AG04449 (cell line): ENCODE results near the gene ST6GALNAC6.

Experiments
- CTCF ChIA-PET: fragments of 350-600 bp; formaldehyde crosslinking; extraction: SDS; loops from one replicate; lab custom pipeline; 2021; ENCODE audit warnings: antibody characterized with exemption; lab: Yijun Ruan, JAX
- POLR2A ChIA-PET: fragments of 400-600, 350-600 bp; formaldehyde crosslinking; extraction: SDS; loops from one replicate; lab custom pipeline; 2020; ENCODE audit warnings: antibody characterized with exemption, inconsistent platforms; lab: Yijun Ruan, JAX
- DNase-seq: peaks from one replicate; pipeline ENCODE4 v3.0.0-alpha.2; 2010; ENCODE audit warnings: low read depth, low spot score
- H3K4me3 ChIP-seq: 2 replicates; pipeline ENCODE4 v1.5.1; 2011; ENCODE audit warnings: low read depth, mild to moderate bottlenecking, control low read depth, low read length
- TF ChIP-seq, protein P1 (sequence below): IDR thresholded peaks from one replicate; pipeline ENCODE4 v1.5.1; 2011; ENCODE audit warnings: mild to moderate bottlenecking, moderate library complexity, low read length, control low read depth, inconsistent platforms; ENCODE audit not compliant: insufficient read depth; ENCODE audit errors: missing control alignments

Gene ST6GALNAC6

DNA sequence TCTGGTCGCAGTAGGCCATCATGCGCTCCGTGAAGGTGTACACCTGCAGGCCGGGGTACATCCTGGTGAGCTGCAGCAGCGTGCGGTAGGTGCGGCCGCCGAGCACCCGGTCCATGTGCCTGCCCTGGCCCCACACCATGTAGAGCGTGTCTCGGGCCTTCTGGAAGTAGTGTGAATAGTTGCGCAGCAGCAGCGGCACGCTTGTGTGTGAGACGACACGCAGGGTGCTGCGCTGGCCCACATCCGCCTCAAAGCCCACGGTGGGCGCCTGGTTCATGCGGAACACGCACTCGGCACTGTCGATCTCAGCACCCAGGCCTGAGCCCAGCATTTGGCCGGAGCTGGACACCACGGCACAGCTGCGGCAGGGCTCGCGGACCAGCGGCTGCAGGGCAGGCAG lies 12.9 kb upstream of the ST6GALNAC6 start:
- ChIA-PET POLR2A (no interaction called here), CTCF (interaction anchor here (1.1 to 1.7 kb wide), 2 partner anchors 8 to 205 kb away, joined by 4 to 5 read pairs; no protein-coding TSS in a partner anchor)
- TF ChIP-seq, protein P1, sequence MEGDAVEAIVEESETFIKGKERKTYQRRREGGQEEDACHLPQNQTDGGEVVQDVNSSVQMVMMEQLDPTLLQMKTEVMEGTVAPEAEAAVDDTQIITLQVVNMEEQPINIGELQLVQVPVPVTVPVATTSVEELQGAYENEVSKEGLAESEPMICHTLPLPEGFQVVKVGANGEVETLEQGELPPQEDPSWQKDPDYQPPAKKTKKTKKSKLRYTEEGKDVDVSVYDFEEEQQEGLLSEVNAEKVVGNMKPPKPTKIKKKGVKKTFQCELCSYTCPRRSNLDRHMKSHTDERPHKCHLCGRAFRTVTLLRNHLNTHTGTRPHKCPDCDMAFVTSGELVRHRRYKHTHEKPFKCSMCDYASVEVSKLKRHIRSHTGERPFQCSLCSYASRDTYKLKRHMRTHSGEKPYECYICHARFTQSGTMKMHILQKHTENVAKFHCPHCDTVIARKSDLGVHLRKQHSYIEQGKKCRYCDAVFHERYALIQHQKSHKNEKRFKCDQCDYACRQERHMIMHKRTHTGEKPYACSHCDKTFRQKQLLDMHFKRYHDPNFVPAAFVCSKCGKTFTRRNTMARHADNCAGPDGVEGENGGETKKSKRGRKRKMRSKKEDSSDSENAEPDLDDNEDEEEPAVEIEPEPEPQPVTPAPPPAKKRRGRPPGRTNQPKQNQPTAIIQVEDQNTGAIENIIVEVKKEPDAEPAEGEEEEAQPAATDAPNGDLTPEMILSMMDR = no peak
- H3K4me3 ChIP-seq = no peak overlapping the region
- no peak for DNase-seq

GRCh38 chr9:127910613-127911205 lies 11.3 kb upstream of the ST6GALNAC6 start:
- POLR2A ChIA-PET = no interaction called here
- CTCF ChIA-PET = interaction anchor here (0.6 to 1.8 kb wide), 2 partner anchors 123 to 207 kb away, joined by 3 to 5 read pairs; no protein-coding TSS in a partner anchor
- no peak for DNase-seq
- H3K4me3 ChIP-seq = no peak overlapping the region
- TF ChIP-seq, protein P1 = no peak

GRCh38 chr9:127909839-127910273 lies 10.5 kb upstream of the ST6GALNAC6 start:
- POLR2A ChIA-PET = no interaction called here
- H3K4me3 ChIP-seq = no peak overlapping the region
- TF ChIP-seq, protein P1 = no peak
- CTCF ChIA-PET = interaction anchor here (0.6 to 1.8 kb wide), 3 partner anchors 122 to 206 kb away, joined by 3 to 5 read pairs (median 4); partner anchors contain the start of gene TOR2A
- DNase-seq = no peak

GRCh38 chr9:127908660-127908926 lies 9.2 kb upstream of the ST6GALNAC6 start:
- H3K4me3 ChIP-seq = no peak overlapping the region
- no peak for DNase-seq
- ChIA-PET POLR2A (no interaction called here), CTCF (no interaction called here)
- TF ChIP-seq, protein P1 = no peak

DNA sequence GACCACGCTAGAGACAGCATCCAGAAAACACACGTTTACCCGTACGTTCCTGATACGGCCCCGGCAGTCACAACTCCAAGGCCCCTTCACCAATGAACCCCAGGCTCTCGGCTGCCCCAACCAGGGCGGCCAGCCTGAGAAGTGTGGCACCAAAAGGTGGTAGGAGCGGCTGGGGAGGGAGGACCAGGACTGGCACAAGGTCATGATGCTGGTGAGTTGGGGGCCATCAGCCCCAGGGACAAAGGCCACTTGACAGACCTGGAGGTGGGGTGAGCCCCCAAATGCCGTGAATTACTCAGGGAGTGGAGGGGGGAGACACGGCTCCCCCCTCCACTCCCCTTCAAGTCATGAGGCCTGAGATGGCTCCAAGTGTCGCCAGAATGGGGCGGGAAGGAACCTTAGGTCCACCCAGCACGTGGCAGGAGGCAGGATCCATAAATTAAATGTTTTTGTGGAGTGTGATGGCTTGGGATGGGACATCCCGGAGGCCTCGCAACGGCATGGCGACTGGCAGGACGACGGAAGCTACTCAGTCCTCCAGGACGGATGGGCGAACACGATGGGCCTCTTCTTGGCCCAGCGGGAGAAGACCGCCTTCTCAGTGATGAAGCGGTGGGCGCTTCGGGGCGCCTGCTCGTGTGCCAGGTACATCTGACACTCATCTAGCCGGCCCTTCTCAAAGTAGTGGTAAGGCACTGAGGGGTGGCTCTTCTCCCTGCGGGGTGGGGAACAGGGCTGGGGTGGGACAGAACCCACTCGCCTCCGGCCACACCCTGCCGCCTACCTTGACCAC lies 8.7 kb upstream of the ST6GALNAC6 start:
- no peak for DNase-seq
- POLR2A ChIA-PET = no interaction called here
- no peak overlapping the region for H3K4me3 ChIP-seq
- CTCF ChIA-PET = no interaction called here
- TF ChIP-seq, protein P1 = no peak

DNA sequence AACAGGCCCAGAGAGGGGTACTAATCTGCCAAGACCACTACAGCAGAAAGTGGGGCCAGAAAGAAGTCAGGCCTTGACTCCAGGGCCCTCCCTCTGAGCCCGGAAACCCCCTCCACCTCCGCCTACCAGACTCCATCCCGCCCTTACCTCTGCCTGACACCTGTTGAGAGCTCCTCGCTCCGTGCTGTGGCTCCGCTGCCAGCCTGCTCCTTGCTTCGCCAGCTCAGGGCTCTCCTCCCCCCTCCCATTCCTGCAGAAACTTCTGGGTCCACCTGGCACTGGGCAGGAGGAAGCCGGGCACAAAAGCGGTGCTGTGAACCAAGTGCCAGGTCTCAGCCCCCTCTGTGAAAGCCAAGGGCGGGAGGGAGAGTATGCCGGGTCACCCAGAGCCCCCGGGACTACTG lies 6.4 kb upstream of the ST6GALNAC6 start:
- CTCF ChIA-PET = interaction anchor here (0.7 to 0.9 kb wide), 2 partner anchors 15 to 171 kb away, joined by 3 read pairs; partner anchors contain the start of gene TOR2A
- DNase-seq = no peak
- H3K4me3 ChIP-seq = no peak overlapping the region
- POLR2A ChIA-PET = no interaction called here
- TF ChIP-seq, protein P1 = no peak
